Measurements from ENCODE around the gene SSC5D. TPM values are rescaled to one million over a fixed set of nuclear protein-coding genes. Genes with fewer than 3 reads are reported as not detected.
A peak's percentile ranks its signal among the peaks of the same experiment; 100 is the strongest.

Gene SSC5D
- total RNA-seq, 1 experiment from 2014 or later: 3.2 TPM

GRCh38 chr19:55483706-55484592 lies 4.3 kb upstream of the SSC5D start:
- H3K27ac Mint-ChIP-seq: no peak overlapping the region
- H3K79me1 ChIP-seq (ENCODE audit: insufficient read depth, low read depth, low read length, poor library complexity, severe bottlenecking): no peaks in the 10 kb centered on the region
- H3T11ph ChIP-seq (ENCODE audit: low read length): no peak overlapping the region
- no peak overlapping the region for H2BK20ac ChIP-seq (ENCODE audit: low read depth, low read length, poor library complexity, severe bottlenecking)
- H3K4me1 Mint-ChIP-seq: peaks cover 16 to 42% of the 10 kb centered on the region in 2 experiments
- H3K27me3 Mint-ChIP-seq (ENCODE audit: low read depth): no peaks in the 10 kb centered on the region; the same call in 1 of the 2 replicates
- H3K4me2 ChIP-seq (ENCODE audit: insufficient read depth, insufficient read length, low read length): peak overlapping the region; percentile 52
- no peaks in the 10 kb centered on the region for H3K79me2 ChIP-seq (ENCODE audit: insufficient read depth, low read length)
- H3K4me1 ChIP-seq (ENCODE audit: insufficient read depth, low read length): peaks cover 3% of the 10 kb centered on the region
- H2BK12ac ChIP-seq (ENCODE audit: insufficient read length, low read depth, low read length): no peak overlapping the region
- H4K20me1 ChIP-seq (ENCODE audit: control insufficient read depth, insufficient read depth, insufficient read length): no peaks in the 10 kb centered on the region
- H3K9me3 ChIP-seq (ENCODE audit: control insufficient read depth, low read depth, low read length): no peaks in the 10 kb centered on the region
- no peak overlapping the region for H3K27ac ChIP-seq (ENCODE audit: insufficient read length, low read depth, low read length)
- H3K9me3 Mint-ChIP-seq: no peaks in the 10 kb centered on the region
- H4K91ac ChIP-seq (ENCODE audit: insufficient read length, low read depth, low read length): no peak overlapping the region
- peak overlapping the region; percentile 24 for H3K18ac ChIP-seq (ENCODE audit: insufficient read length, low read depth, low read length)
- H4K5ac ChIP-seq (ENCODE audit: insufficient read length, low read depth, low read length): no peak overlapping the region
- H3K56ac ChIP-seq (ENCODE audit: insufficient read length, low read depth, low read length): no peak overlapping the region
- DNase-seq: no peak
- no CpG with 5 or more reads among the region's 46 CpGs for WGBS (ENCODE audit: extremely low coverage, insufficient read length, low lambda C conversion rate)
- peaks cover 2 to 13% (median 8%) of the 10 kb centered on the region in 3 experiments; a peak in 5 of 7 replicates for H3K36me3 Mint-ChIP-seq (ENCODE audit: insufficient read depth in 1 of 3, low read depth in 3 of 3)
- TF ChIP-seq CTCF (conservative IDR thresholded peaks at IDR 0.05): no peak
- no peak overlapping the region for H2BK5ac ChIP-seq (ENCODE audit: insufficient read length, low read length)
- no peak overlapping the region for H3K9ac ChIP-seq (ENCODE audit: extremely low read depth, insufficient read length, low read length)
- H3K23ac ChIP-seq (ENCODE audit: insufficient read length, low read depth, low read length): no peak overlapping the region
- peak overlapping the region; percentile 86 to 93 for H3K4me3 Mint-ChIP-seq
- peaks cover 8% of the 10 kb centered on the region for H3K23me2 ChIP-seq (ENCODE audit: insufficient read length, low read depth, low read length, poor library complexity, severe bottlenecking)
- no peak overlapping the region for H2BK120ac ChIP-seq (ENCODE audit: low read depth, low read length, poor library complexity, severe bottlenecking)
- H4K8ac ChIP-seq (replicated peaks; ENCODE audit: insufficient read length, low read depth, low read length): no peak overlapping the region
- H3K4ac ChIP-seq (ENCODE audit: low read depth, low read length): no peak overlapping the region
- H3K14ac ChIP-seq (ENCODE audit: insufficient read depth, low read length): no peak overlapping the region; the same call in 1 of the 2 replicates
- H2AK5ac ChIP-seq (ENCODE audit: insufficient read length, low read length): no peak overlapping the region
- no peak overlapping the region for H2AFZ ChIP-seq (ENCODE audit: low read length)
- H3K27me3 ChIP-seq (ENCODE audit: insufficient read depth, low read length): no peaks in the 10 kb centered on the region
- H2BK15ac ChIP-seq (ENCODE audit: low read depth, low read length): no peak overlapping the region

Data from H9 (cell line).